ENCODE measurements around the gene MTUS2.

- TF ChIP-seq CTCF (conservative IDR thresholded peaks at IDR 0.05; ENCODE audit: low read depth, low read length) (no peak), EZH2 (IDR thresholded peaks at IDR 0.05; ENCODE audit: borderline replicate concordance, low read depth, low read length, poor library complexity, severe bottlenecking) (no peak)
Observed at GRCh38 chr13:29000826-29001225, 180.7 kb downstream of the MTUS2 start.
